GM21576 (cell line): ENCODE data around the gene FBXO7.

Source experiments
- ATAC-seq: cut with Tn5 transposase; IDR thresholded peaks from one replicate; pipeline ENCODE4 v1.9.1; 2021; ENCODE audit warnings: mild to moderate bottlenecking, moderate library complexity; ENCODE audit not compliant: unreplicated experiment

Gene FBXO7

GRCh38 chr22:32489377-32489776 is 14.8 kb downstream of the FBXO7 start:
- ATAC-seq: no peak

DNA sequence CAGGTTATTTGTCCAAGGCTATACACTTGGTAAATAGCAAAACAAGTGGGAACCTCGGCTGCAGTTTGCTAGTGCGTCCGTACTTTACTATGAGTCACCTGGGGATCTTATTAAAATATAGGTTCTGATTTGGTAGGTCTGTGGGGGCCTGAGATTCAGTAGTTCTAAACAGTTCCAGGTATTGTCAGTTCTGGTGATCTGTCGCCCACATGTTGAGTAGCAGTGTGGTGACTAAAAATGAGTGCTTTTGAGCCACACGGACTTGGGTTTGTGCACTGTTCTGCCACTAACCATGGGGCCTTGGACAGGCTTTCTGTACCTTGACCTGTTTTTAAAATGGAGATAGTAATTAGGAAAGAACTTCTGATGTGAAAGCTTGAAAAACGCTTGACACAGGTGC is 15.7 kb downstream of the FBXO7 start:
- no peak for ATAC-seq

GRCh38 chr22:32492111-32492510 is 17.5 kb downstream of the FBXO7 start:
- no peak for ATAC-seq

- ATAC-seq: no peak
Measured at GRCh38 chr22:32493551-32493950, 18.9 kb downstream of the FBXO7 start.

GRCh38 chr22:32494971-32495370 is 20.4 kb downstream of the FBXO7 start:
- no peak for ATAC-seq

DNA sequence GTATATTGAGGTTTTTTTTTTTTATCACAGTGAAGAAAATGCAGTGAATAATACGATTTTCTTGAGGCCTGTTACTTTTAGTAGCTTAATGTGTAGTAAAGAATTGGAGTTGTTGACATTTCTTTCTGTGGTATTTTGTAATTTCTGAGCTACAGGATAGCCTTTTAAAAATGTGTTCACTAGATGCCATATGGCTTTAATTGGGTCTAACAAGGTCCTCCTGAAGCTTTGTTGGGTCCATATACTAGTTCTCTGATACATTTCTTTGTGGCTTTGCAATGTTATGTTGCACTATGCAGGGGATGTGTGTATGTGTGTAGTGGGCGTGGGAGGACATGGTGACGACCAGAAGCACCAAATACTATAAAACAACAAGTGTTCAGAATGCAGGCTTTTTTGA is 25.1 kb downstream of the FBXO7 start:
- no peak for ATAC-seq

- no peak for ATAC-seq
Measured at GRCh38 chr22:32501836-32502752, 27.5 kb downstream of the FBXO7 start.

- ATAC-seq: no peak
Measured at GRCh38 chr22:32509045-32509444, 34.4 kb downstream of the FBXO7 start.

- ATAC-seq: no peak
Measured at GRCh38 chr22:32511274-32511673, 36.7 kb downstream of the FBXO7 start.

GRCh38 chr22:32511776-32512175 is 37.2 kb downstream of the FBXO7 start:
- ATAC-seq: no peak

DNA sequence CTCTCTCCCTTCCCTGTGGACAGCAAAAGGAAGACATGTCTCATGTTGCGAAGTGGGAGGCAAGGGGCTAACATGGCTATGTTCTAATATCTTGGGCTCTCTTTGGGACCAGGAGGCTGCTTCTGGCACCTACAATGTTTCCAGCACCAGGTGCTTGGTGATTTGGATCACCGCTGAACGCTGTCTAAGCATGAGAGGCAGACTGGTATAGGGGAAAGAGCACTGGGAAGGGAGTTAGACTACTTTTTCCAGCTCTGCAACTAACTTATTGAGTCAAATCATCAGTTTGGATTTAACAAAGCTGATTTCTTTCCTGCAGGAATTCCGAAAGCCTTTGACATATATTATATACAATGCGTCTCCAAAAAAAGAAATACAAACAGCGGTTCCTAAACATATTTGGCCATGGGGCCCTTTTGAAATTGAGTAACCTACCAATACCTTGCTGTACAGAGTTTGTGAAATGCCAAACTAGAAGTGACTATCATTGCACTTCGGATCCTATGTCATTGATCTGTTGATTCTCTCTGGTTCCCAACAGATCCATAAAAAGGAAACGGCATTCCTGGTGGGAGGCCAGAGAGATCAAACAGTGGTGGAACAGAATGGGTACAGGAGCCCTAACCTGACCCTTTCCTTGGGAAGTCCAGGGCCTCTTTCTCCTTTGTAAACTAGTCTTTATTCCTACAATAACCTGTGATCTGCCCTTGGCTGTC is 37.8 kb downstream of the FBXO7 start:
- no peak for ATAC-seq

GRCh38 chr22:32515084-32515483 is 40.5 kb downstream of the FBXO7 start:
- ATAC-seq: no peak

GRCh38 chr22:32517488-32517887 is 42.9 kb downstream of the FBXO7 start:
- no peak for ATAC-seq

GRCh38 chr22:32517921-32518320 is 43.3 kb downstream of the FBXO7 start:
- no peak for ATAC-seq

DNA sequence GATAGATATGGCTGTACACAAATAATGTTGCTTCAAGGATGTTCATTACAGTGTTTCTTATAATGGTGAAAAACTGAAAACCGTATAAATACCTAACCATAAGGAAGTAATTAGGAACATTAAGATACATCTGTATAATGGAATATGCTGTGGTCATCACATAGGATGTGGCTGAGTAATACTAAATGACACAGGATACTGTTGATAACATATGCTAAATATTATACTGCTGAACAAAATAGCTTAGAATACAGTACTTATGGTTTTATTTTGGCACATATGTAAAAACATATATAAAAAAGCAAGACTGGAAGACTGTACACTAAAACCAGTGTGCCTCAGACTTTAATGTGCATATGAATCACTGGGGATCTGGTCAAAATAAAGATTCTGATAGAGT is 43.8 kb downstream of the FBXO7 start:
- no peak for ATAC-seq

DNA sequence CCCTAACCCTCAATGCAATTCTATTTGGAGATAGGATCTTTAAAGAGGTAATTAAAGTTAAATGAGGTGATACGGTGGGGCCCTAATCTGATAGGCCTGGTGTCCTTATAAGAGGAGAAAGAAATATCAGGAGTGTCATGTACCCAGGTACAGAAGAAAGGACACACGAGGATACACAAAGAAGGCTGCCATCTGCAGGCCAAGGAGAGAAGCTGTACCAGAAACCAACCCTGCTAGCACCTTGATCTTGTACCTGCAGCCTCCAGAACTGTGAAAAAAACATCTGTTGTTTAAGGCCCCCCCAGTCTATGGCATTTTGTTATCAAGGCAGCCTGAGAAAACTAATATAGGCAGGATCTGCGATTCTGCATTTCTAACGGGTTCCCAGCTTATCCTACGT is 44.2 kb downstream of the FBXO7 start:
- ATAC-seq: no peak

GRCh38 chr22:32520612-32521011 is 46.0 kb downstream of the FBXO7 start:
- no peak for ATAC-seq

DNA sequence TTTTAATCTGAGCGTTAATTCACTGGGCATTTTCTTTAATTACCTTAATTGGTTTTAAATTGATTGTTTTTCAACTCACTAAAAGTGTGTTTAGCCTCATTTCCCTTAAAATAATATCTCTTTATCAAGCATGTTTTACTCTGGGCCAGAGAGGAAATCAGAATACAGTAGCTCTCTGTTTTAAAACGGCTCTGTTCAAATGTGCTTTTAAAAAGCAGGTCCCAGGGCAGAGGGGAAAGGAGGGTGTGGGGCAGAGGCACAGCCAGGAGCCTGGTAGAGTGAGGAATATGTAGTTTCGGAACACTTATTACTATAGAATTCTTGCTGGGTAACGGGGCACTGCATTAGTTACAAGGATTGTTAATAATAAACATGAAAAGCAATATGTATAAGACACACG is 47.6 kb downstream of the FBXO7 start:
- ATAC-seq: no peak

GRCh38 chr22:32527756-32528155 is 53.1 kb downstream of the FBXO7 start:
- no peak for ATAC-seq

GRCh38 chr22:32528316-32528715 is 53.7 kb downstream of the FBXO7 start:
- ATAC-seq: no peak

DNA sequence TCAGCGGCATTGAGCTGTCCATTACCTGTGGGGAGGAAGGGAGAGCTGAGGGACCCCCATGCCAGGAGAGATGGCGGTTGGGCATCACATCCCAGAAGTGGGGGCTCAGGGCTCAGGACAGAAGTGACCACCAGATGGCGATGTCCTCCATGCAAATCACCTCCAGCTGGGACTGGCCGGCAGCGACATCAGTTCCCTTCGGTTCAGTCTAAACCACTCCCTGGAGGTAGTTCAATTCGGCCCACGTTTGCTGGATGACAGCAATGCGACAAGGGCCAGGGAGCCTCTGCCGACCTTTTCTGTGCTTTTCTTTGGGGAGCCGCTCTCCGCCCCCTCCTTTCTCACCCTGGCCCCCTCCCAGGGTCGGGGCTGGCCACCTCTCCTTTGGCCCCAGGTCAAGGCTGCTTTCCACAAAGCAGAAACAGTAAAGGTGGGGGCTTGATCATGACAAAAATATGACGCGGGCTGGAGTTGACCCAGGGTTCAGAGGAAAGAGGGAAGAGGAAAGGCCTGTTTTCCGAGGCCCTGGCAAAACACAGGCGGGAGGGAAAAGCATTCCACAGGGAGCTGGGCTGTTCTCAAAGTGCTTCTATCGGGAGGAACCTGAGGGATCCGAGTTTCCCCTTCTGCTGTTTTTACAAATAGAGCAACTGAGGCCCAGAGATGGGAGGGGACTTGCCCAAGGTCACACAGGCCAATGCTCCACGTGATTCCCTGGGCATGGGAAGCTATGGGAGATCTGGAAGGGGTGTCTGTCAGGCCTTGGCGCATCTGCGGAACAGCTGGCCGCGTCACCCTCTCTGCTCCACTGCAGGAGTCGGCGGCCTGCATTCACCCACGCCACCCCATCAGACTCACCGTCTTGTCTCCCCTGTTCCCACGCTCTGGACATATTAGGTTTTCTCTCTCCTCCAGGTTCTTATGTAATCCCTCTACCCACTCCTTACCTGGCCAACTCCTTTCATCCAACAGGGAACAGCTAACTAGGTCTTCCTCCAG is 54.7 kb downstream of the FBXO7 start:
- no peak for ATAC-seq
